AG09319 (cell line): ENCODE measurements around the gene MEIKIN.

Experiments
- DNase-seq: peaks from one replicate; pipeline ENCODE4 v3.0.0-alpha.2; 2010; ENCODE audit warnings: low read depth; ENCODE audit errors: extremely low read depth
- TF ChIP-seq, protein P1 (sequence below): IDR thresholded peaks from 2 replicates; pipeline ENCODE4 v1.5.1; 2011; ENCODE audit warnings: low read depth, mild to moderate bottlenecking, inconsistent platforms, low read length, moderate library complexity

The MEIKIN gene, protein sequence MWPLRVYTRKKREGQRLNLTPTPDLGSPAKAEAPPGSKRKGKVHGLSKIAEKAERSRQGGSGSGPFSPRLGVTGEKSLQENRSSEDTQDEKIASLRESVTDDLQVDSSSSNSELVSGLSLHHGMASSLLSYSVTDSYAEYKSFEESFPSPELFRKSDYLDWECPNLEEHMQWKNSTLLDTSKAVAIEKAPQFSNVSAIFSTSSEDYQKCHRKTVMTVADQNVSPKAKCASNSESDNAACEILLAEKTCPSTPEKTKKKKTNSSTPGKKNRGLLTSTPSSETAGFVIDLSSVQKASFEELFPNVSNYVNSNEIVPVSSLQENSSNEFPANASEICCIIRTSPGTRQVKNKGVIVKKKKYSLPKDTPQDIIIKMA

DNA sequence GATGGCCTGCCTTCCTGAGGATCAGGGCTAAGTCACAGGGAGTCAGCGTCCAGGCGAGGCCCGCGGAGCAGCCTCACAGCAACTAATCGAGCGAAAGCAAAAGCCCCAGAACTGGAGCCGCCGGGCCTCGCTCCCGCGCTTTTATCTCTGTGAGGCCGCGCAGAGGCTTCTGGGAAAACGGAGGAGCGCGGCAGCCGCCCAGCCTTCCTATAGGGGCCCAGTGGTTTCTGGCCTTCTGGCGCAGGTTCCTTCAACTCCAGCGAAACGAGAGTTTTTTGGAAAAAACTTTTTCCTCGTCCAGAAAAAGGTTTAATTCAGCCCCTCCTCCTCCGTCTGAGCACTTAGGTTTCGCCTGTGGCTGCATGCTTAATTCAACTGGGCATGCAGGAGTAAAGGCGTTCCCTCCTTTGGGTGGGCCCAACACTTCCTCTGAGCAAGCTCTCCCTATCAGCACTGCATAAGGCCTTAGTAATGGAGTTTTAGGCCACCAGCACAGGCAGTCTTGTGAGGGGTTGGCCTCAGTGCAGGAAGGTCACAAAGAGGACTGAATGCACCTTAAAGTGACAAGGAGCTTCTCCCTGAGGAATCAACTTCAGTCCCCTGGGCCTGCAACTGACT lies at the start of gene MEIKIN:
TSS of gene MEIKIN (minus strand) at position 113 of the 618 bp plus-strand sequence. CDS start 158 bp downstream, outside the sequence.
- DNase-seq, result no peak
- TF ChIP-seq, protein P1, sequence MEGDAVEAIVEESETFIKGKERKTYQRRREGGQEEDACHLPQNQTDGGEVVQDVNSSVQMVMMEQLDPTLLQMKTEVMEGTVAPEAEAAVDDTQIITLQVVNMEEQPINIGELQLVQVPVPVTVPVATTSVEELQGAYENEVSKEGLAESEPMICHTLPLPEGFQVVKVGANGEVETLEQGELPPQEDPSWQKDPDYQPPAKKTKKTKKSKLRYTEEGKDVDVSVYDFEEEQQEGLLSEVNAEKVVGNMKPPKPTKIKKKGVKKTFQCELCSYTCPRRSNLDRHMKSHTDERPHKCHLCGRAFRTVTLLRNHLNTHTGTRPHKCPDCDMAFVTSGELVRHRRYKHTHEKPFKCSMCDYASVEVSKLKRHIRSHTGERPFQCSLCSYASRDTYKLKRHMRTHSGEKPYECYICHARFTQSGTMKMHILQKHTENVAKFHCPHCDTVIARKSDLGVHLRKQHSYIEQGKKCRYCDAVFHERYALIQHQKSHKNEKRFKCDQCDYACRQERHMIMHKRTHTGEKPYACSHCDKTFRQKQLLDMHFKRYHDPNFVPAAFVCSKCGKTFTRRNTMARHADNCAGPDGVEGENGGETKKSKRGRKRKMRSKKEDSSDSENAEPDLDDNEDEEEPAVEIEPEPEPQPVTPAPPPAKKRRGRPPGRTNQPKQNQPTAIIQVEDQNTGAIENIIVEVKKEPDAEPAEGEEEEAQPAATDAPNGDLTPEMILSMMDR, result no peak

DNA sequence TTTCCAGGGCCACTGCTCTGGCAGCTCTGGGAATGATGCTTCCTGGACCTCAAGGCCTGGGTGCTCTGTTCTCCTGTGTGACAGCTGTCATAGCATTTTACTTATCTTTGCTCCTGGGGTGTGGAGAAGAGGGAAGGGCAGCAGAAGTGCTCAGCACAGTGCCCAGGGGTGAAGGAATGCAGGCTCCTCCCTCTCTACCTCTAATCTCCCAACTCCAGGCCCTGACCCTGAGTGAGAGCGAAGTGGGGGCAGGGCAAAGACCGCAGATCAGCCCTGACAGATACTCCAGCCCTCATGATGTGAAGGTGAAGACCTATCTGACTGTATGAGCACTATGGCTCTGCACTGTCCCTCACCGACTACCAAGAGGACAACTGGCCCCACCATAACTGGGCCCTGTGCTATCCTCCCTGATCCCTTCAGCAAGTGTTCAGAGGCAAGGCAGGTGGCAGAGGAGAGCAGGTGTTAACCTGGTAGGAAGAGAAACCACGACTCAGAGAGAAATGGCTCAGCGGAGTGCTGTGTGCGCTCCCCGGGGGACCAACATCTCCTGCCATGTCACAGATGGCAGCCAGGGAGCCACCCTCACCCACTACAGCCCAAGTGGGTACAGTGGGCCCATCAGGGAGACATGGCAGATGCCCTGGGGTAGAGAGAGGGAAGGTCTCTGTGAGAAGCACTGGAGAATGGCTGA lies 49.2 kb upstream of the MEIKIN start:
- TF ChIP-seq, protein P1, result no peak
- DNase-seq, result no peak

DNA sequence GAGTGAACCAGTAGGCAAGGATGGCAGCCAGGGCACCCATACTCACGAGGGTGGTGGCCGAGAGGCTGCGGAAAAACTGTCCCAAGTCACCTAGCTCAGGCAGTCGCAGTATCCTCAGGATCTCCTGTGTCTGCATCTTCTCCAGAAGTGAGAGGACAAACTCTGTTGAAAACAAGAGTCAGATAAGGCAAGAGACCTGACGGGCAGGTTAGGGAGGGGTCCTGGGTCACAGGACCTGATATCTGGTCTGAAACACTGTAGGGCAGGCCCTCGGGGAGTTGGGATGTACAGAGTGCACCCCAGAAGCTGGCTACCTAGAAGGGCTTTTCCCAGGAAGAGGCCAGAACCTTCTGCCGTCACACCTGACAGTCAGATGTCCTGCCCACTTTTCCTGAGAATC lies 48.6 kb upstream of the MEIKIN start:
- DNase-seq, result no peak
- TF ChIP-seq, protein P1, result no peak

DNA sequence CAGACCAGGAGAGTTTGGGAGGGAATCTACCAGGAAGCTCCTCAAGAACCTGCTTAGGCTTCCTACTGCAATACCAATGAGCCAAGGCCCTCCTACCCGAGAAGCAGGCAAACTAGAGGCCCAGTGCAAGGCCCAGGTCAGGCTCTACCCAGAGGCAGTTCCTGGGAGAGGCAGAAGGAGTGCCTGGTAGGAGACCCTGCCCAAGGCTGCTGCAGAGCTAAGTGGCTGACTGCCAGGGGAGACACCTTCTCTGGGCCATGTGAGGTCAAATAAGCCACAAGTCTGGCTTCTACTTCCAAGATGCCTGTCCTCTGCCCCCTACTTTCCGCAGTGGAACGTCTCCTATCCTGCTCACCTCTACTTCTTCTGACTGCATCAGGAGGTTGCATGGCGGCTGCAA lies 48.2 kb upstream of the MEIKIN start:
- TF ChIP-seq, protein P1, result no peak
- no peak for DNase-seq

DNA sequence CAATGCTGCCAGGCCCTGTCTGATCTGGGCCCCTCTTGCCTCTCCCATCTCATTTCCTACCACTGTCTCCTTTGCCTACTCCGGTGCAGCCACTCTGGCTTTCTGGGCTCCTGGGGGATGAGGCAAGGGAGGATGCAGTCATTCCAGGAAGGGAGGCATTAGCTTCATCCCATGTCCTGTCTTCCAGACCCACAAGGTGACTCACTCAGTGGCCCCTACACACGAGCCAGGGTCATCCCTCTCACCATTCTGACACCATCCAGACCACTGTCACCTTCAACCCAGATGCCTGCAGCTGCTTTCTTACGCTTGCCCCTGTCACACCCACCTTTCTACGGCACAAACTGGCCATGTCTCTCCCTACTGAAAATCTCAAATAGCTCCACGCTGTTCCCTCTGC lies 46.9 kb upstream of the MEIKIN start:
- TF ChIP-seq, protein P1, result no peak
- DNase-seq, result no peak

DNA sequence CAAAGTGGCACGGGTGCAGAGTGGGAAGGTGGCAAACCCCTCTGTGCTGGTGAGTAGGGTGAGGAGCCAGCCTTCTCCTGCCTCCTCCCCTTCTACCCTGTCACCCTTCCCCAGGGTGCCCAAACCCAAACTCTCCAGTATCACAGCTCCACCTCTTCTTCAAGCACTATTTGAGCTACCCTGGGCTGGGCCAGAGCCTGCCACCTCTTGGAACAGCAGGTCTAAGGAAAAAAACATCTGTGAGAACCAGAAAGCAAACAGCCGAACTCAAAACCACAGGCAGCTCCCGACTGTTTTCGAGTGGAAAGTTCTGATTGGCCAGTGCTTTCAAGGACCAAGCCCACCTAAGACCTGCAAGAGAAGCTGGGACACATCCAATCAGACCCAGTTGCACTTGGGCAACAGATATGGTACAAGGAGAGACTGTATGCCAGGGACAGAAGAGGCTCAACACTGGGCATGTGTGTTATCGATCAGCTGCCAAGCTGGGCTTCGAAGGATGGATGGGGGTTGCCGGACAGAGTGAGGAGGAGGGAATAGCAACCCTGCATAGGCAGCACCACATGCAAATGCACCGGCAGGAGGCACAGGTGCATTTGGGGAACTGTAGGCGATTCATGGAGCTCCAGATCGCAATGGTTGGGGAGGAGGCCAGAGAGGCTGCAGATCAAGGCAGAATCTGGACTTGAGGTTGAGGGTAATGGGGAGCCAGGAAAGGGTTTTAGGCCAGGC lies 46.3 kb upstream of the MEIKIN start:
- TF ChIP-seq, protein P1, result no peak
- no peak for DNase-seq
